H9 (cell line): ENCODE results near the gene TPRN. TPM values are rescaled to one million over a fixed set of nuclear protein-coding genes. Genes with fewer than 3 reads are reported as not detected.

ENCODE experiments used
- DNase-seq: peaks from one replicate; pipeline ENCODE4 v3.0.0-alpha.2; 2017
- H2AFZ ChIP-seq: one replicate; pipeline ENCODE4 v1.6.1; 2013; ENCODE audit warnings: mild to moderate bottlenecking, low read length, control low read depth, moderate library complexity
- H2AK5ac ChIP-seq: 2 replicates; pipeline ENCODE4 v1.6.1; 2013; ENCODE audit warnings: low read length, control low read depth, mixed read lengths; ENCODE audit not compliant: insufficient read length
- H2BK120ac ChIP-seq: one replicate; pipeline ENCODE4 v1.6.1; 2013; ENCODE audit warnings: low read depth, mild to moderate bottlenecking, low read length, control low read depth, inconsistent platforms; ENCODE audit not compliant: poor library complexity, severe bottlenecking
- H2BK12ac ChIP-seq: 2 replicates; pipeline ENCODE4 v1.6.1; 2013; ENCODE audit warnings: low read length, control low read depth, mixed read lengths, low read depth; ENCODE audit not compliant: insufficient read length
- H2BK15ac ChIP-seq: 2 replicates; pipeline ENCODE4 v1.6.1; 2013; ENCODE audit warnings: low read depth, low read length, control low read depth
- H2BK20ac ChIP-seq: one replicate; pipeline ENCODE4 v1.6.1; 2013; ENCODE audit warnings: low read depth, mild to moderate bottlenecking, low read length, control low read depth, inconsistent platforms; ENCODE audit not compliant: poor library complexity, severe bottlenecking
- H2BK5ac ChIP-seq: 2 replicates; pipeline ENCODE4 v1.6.1; 2013; ENCODE audit warnings: low read length, control low read depth, mixed read lengths; ENCODE audit not compliant: insufficient read length
- H3K14ac ChIP-seq: 2 replicates; pipeline ENCODE4 v1.6.1; 2013; ENCODE audit warnings: low read length, control low read depth; ENCODE audit not compliant: insufficient read depth
- H3K18ac ChIP-seq: 2 replicates; pipeline ENCODE4 v1.6.1; 2013; ENCODE audit warnings: low read depth, mild to moderate bottlenecking, mixed read lengths, low read length, control low read depth; ENCODE audit not compliant: insufficient read length
- H3K23ac ChIP-seq: 2 replicates; pipeline ENCODE4 v1.6.1; 2013; ENCODE audit warnings: low read length, control low read depth, mixed read lengths, low read depth; ENCODE audit not compliant: insufficient read length
- H3K23me2 ChIP-seq: 2 replicates; pipeline ENCODE4 v1.6.1; 2013; ENCODE audit warnings: low read depth, mild to moderate bottlenecking, mixed read lengths, low read length, control low read depth; ENCODE audit not compliant: insufficient read length, poor library complexity, severe bottlenecking
- H3K27ac ChIP-seq: 2 replicates; pipeline ENCODE4 v1.5.1; 2013; ENCODE audit warnings: low read length, control low read depth, mixed read lengths, low read depth; ENCODE audit not compliant: insufficient read length
- H3K27me3 ChIP-seq: 2 replicates; pipeline ENCODE4 v1.6.1; 2013; ENCODE audit warnings: low read length, control low read depth, inconsistent platforms; ENCODE audit not compliant: insufficient read depth
- H3K4ac ChIP-seq: 2 replicates; pipeline ENCODE4 v1.6.1; 2013; ENCODE audit warnings: low read depth, mild to moderate bottlenecking, control low read depth, inconsistent platforms, low read length, moderate library complexity
- H3K4me1 ChIP-seq: 2 replicates; pipeline ENCODE4 v1.6.1; 2013; ENCODE audit warnings: low read length, control low read depth, inconsistent platforms; ENCODE audit not compliant: insufficient read depth
- H3K4me2 ChIP-seq: 2 replicates; pipeline ENCODE4 v1.6.1; 2013; ENCODE audit warnings: low read length, control low read depth, mixed read lengths; ENCODE audit not compliant: insufficient read length, insufficient read depth
- H3K56ac ChIP-seq: 2 replicates; pipeline ENCODE4 v1.6.1; 2013; ENCODE audit warnings: low read depth, mild to moderate bottlenecking, mixed read lengths, low read length, control low read depth; ENCODE audit not compliant: insufficient read length
- H3K79me1 ChIP-seq: 2 replicates; pipeline ENCODE4 v1.6.1; 2013; ENCODE audit warnings: low read depth, mild to moderate bottlenecking, moderate library complexity, low read length, control low read depth, inconsistent platforms; ENCODE audit not compliant: insufficient read depth, poor library complexity, severe bottlenecking
- H3K79me2 ChIP-seq: 2 replicates; pipeline ENCODE4 v1.6.1; 2013; ENCODE audit warnings: low read length, control low read depth, inconsistent platforms; ENCODE audit not compliant: insufficient read depth
- H3K9ac ChIP-seq: 2 replicates; pipeline ENCODE4 v1.6.1; 2013; ENCODE audit warnings: low read length, control low read depth, mixed read lengths; ENCODE audit not compliant: insufficient read length; ENCODE audit errors: extremely low read depth
- H3K9me3 ChIP-seq: one replicate; pipeline ENCODE4 v1.6.1; 2013; ENCODE audit warnings: low read depth, low read length, inconsistent platforms; ENCODE audit not compliant: control insufficient read depth
- H3T11ph ChIP-seq: one replicate; pipeline ENCODE4 v1.6.1; 2013; ENCODE audit warnings: mild to moderate bottlenecking, low read length, control low read depth, inconsistent platforms
- H4K20me1 ChIP-seq: one replicate; pipeline ENCODE4 v1.6.1; 2013; ENCODE audit not compliant: control insufficient read depth, insufficient read length, insufficient read depth
- H4K5ac ChIP-seq: 2 replicates; pipeline ENCODE4 v1.6.1; 2013; ENCODE audit warnings: low read depth, mild to moderate bottlenecking, mixed read lengths, low read length, control low read depth; ENCODE audit not compliant: insufficient read length
- H4K8ac ChIP-seq: replicated peaks from 2 replicates; pipeline ENCODE4 v1.6.1; 2013; ENCODE audit warnings: low read length, control low read depth, mixed read lengths, low read depth; ENCODE audit not compliant: insufficient read length
- H4K91ac ChIP-seq: 2 replicates; pipeline ENCODE4 v1.6.1; 2013; ENCODE audit warnings: low read depth, mild to moderate bottlenecking, moderate library complexity, mixed read lengths, low read length, control low read depth; ENCODE audit not compliant: insufficient read length
- H3K27ac Mint-ChIP-seq, 3 experiments: 2 replicates in 2 of 3; 3 replicates in 1 of 3; pipeline ENCODE4 v1.8.0; 2020 to 2021; ENCODE audit warnings: mixed read lengths in 3 of 3, mild to moderate bottlenecking in 1 of 3, moderate library complexity in 1 of 3
- H3K27me3 Mint-ChIP-seq: 2 replicates; pipeline ENCODE4 v1.8.0; 2021; ENCODE audit warnings: low read depth, mild to moderate bottlenecking, moderate library complexity, mixed read lengths
- H3K36me3 Mint-ChIP-seq, 3 experiments: 2 replicates in 2 of 3; 3 replicates in 1 of 3; pipeline ENCODE4 v1.8.0; 2020 to 2021; ENCODE audit warnings: low read depth in 3 of 3, mixed read lengths in 3 of 3; ENCODE audit not compliant: insufficient read depth in 1 of 3
- H3K4me1 Mint-ChIP-seq, 2 experiments: 2 replicates each; pipeline ENCODE4 v1.8.0; 2020; ENCODE audit warnings: mixed read lengths in 2 of 2
- H3K4me3 Mint-ChIP-seq, 2 experiments: 2 replicates in 1 of 2; 3 replicates in 1 of 2; pipeline ENCODE4 v1.8.0; 2020 to 2021; ENCODE audit warnings: mild to moderate bottlenecking in 2 of 2, mixed read lengths in 2 of 2, moderate library complexity in 1 of 2
- H3K9me3 Mint-ChIP-seq, 2 experiments: 2 replicates in 1 of 2; 3 replicates in 1 of 2; pipeline ENCODE4 v1.8.0; 2020; ENCODE audit warnings: mild to moderate bottlenecking in 2 of 2, mixed read lengths in 2 of 2, moderate library complexity in 1 of 2
- CTCF ChIP-seq: fragments of 200-600 bp; sonication (generic); conservative IDR thresholded peaks from 3 replicates; pipeline ENCODE4 v1.8.0; 2021; ENCODE audit warnings: antibody characterized with exemption, mild to moderate bottlenecking
- WGBS: extraction: QIAGEN DNeasy Blood & Tissue Kit; methylation state at CpG from one replicate; pipeline ENCODE4 v1.1.7; 2013; ENCODE audit warnings: missing lambda C conversion rate, low lambda C conversion rate, mixed read lengths; ENCODE audit not compliant: insufficient read length; ENCODE audit errors: extremely low coverage; 5-methylcytosine and 5-hydroxymethylcytosine counted together
- total RNA-seq: library from RNA; stranded (reverse); gene quantifications from 2 replicates; pipeline ENCODE4 v1.2.1, GENCODE V29; 2021

TPRN gene
- total RNA-seq, 1 experiment from 2014 or later: 30.7 TPM

DNA sequence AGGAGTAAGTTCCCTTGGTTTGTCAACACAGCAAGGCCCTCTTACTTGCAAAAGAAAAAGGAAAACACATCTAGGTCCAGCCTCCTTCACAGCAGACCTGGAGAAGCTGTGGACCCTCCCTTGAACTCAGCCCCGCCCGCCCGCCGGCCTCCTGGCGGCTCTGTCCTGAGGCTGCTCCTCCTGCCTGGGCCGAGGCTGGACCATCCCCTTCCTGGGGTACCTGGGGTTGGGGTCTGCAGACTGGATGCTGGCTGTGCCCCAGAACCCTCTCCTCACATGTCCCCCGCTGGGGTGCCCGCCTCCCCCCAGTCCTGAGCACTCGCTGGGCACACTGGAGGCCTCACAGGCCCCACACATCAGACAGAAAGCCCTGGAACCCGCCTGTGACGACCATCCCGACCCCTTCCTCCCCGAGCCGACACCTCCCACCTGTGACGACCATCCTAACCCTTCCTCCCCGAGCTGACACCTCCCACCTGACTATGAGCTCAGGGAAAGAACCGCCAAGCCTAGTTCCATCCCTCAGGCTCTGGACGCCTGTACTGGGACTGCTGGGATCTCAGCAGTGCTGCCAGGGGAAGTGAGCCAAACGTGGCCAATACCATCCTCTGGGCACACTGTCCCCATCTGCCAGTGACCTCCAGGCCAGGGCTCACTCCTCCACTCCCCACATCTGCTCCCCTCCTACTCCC is 21.5 kb downstream of the TPRN start:
- Histone ChIP-seq H3K56ac (no peak overlapping the region), H4K91ac (no peak overlapping the region), H3K4me2 (no peak overlapping the region), H3K27me3 (no peaks in the 10 kb centered on the region), H3K4me1 (no peaks in the 10 kb centered on the region), H2BK5ac (no peak overlapping the region), H3K9ac (no peak overlapping the region), H3K79me2 (no peaks in the 10 kb centered on the region), H4K20me1 (peaks cover 2% of the 10 kb centered on the region), H4K8ac (no peak overlapping the region), H2BK20ac (no peak overlapping the region), H3K27ac (no peak overlapping the region), H3K23me2 (no peaks in the 10 kb centered on the region), H3T11ph (no peak overlapping the region), H3K23ac (no peak overlapping the region), H2BK120ac (no peak overlapping the region), H3K18ac (no peak overlapping the region), H4K5ac (no peak overlapping the region), H3K4ac (no peak overlapping the region), H3K79me1 (no peaks in the 10 kb centered on the region), H3K9me3 (no peaks in the 10 kb centered on the region), H2AFZ (no peak overlapping the region), H3K14ac (no peak overlapping the region), H2BK12ac (no peak overlapping the region), H2BK15ac (no peak overlapping the region), H2AK5ac (no peak overlapping the region)
- H3K27ac Mint-ChIP-seq: no peak overlapping the region
- peaks cover 5 to 33% (median 26%) of the 10 kb centered on the region in 3 experiments; a peak in 6 of 7 replicates for H3K36me3 Mint-ChIP-seq
- H3K9me3 Mint-ChIP-seq: no peaks in the 10 kb centered on the region
- peak overlapping the region in 1 of 2 experiments; percentile 4; a peak in 1 of 5 replicates for H3K4me3 Mint-ChIP-seq
- peaks cover 0 to 7% of the 10 kb centered on the region in 2 experiments; a peak in 3 of 4 replicates for H3K4me1 Mint-ChIP-seq
- H3K27me3 Mint-ChIP-seq: peaks cover 18% of the 10 kb centered on the region
- no peak for DNase-seq
- no peak for TF ChIP-seq CTCF
- no CpG with 5 or more reads among the region's 19 CpGs for WGBS
